HCT116 (cell line): Measurements from ENCODE around the gene TPP1. TPM values are rescaled to one million over a fixed set of nuclear protein-coding genes. Genes with fewer than 3 reads are reported as not detected.

Source experiments
- ATAC-seq: fragments of 200-7000 bp; cut with Tn5 transposase; 2 replicates; pipeline ENCODE4 v1.9.1; 2020; ENCODE audit warnings: mild to moderate bottlenecking, moderate library complexity
- BruUV-seq: library from RNA; stranded (reverse); fragments of 400-500 nt; replicated peaks from 2 replicates; lab custom pipeline; 2021; lab: Mats Ljungman, UMichigan
- CTCF ChIA-PET: fragments of 300-600 bp; sonication (Branson Sonifier 250); formaldehyde crosslinking; loops from one replicate; lab custom pipeline; 2021; ENCODE audit warnings: antibody characterized with exemption; lab: Charles Lee
- POLR2A ChIA-PET: fragments of 300-600, 350-600 bp; sonication (Branson Sonifier 250); formaldehyde crosslinking; loops from one replicate; lab custom pipeline; 2021; ENCODE audit warnings: antibody characterized with exemption; lab: Charles Lee
- RAD21 ChIA-PET, 2 experiments: fragments of 300-600 bp; sonication (Branson Sonifier 250); formaldehyde crosslinking; loops; one replicate each; lab custom pipeline; 2023; ENCODE audit warnings: low total read pairs in 2 of 2; ENCODE audit not compliant: uncharacterized antibody in 2 of 2, unreplicated experiment in 2 of 2, low non-redundant PET in 1 of 2; lab: Charles Lee
- DNase-seq: peaks from one replicate; pipeline ENCODE4 v3.0.0-alpha.2; 2010; ENCODE audit warnings: low read depth, low spot score
- H2AFZ ChIP-seq: fragments of 200-600 bp; shearing (Covaris generic), sonication (generic); 2 replicates; pipeline ENCODE4 v1.6.1; 2017; ENCODE audit warnings: low read depth, mixed run types, mixed read lengths, antibody characterized with exemption, low read length; ENCODE audit not compliant: poor library complexity, severe bottlenecking
- H3K27ac ChIP-seq: 2 replicates; pipeline ENCODE4 v1.5.1; 2012; ENCODE audit warnings: low read depth, low read length
- H3K27me3 ChIP-seq: fragments of 200-600 bp; sonication (generic); 2 replicates; pipeline ENCODE4 v1.6.1; 2016; ENCODE audit warnings: mixed run types, low read length, mixed read lengths; ENCODE audit not compliant: insufficient read depth
- H3K36me3 ChIP-seq, 2 experiments: fragments of 200-500 bp in 1 of 2; fragments of 200-600 bp in 1 of 2; sonication (Bioruptor generic) in 1 of 2; sonication (generic) in 1 of 2; 2 replicates each; pipeline versions ENCODE4 v1.5.1 to v1.6.1; 2014 to 2016; ENCODE audit warnings: low read length in 2 of 2, inconsistent platforms in 1 of 2, mixed read lengths in 1 of 2, mixed run types in 1 of 2; ENCODE audit not compliant: insufficient read depth in 2 of 2, control insufficient read depth in 1 of 2
- H3K4me1 ChIP-seq, 2 experiments: fragments of 200-600 bp in 1 of 2; sonication (generic) in 1 of 2; 2 replicates each; pipeline versions ENCODE4 v1.5.1 to v1.6.1; 2012 to 2017; ENCODE audit warnings: low read length in 2 of 2, inconsistent platforms in 1 of 2, mild to moderate bottlenecking in 1 of 2, mixed read lengths in 1 of 2, mixed run types in 1 of 2, moderate library complexity in 1 of 2; ENCODE audit not compliant: insufficient read depth in 2 of 2, control insufficient read depth in 1 of 2
- H3K4me2 ChIP-seq: fragments of 200-600 bp; sonication (generic); 2 replicates; pipeline ENCODE4 v1.6.1; 2017; ENCODE audit warnings: mixed run types, low read length, mixed read lengths
- H3K4me3 ChIP-seq, 2 experiments: fragments of 200-600 bp in 1 of 2; sonication (generic) in 1 of 2; replicated peaks in 1 of 2; 2 replicates each; pipeline ENCODE4 v1.5.1; 2011 to 2016; ENCODE audit warnings: low read length in 2 of 2, control low read depth in 1 of 2, low read depth in 1 of 2, mild to moderate bottlenecking in 1 of 2, mixed read lengths in 1 of 2, mixed run types in 1 of 2
- H3K79me2 ChIP-seq: fragments of 200-600 bp; sonication (generic); 2 replicates; pipeline ENCODE4 v1.6.1; 2017; ENCODE audit warnings: mild to moderate bottlenecking, mixed run types, low read length, moderate library complexity, mixed read lengths; ENCODE audit not compliant: insufficient read depth
- H3K9ac ChIP-seq: fragments of 200-600 bp; sonication (generic); 2 replicates; pipeline ENCODE4 v1.6.1; 2016; ENCODE audit warnings: low read length, mixed read lengths
- H3K9me2 ChIP-seq: fragments of 200-600 bp; sonication (generic), shearing (Covaris generic); 2 replicates; pipeline ENCODE4 v1.6.1; 2017; ENCODE audit warnings: mixed run types, mild to moderate bottlenecking, moderate library complexity; ENCODE audit not compliant: insufficient read depth
- H3K9me3 ChIP-seq, 2 experiments: fragments of 200-500 bp in 1 of 2; fragments of 200-600 bp in 1 of 2; sonication (Bioruptor generic) in 1 of 2; sonication (generic) in 1 of 2; 2 replicates each; pipeline ENCODE4 v1.6.1; 2014 to 2017; ENCODE audit warnings: low read length in 2 of 2, mixed read lengths in 2 of 2, inconsistent platforms in 1 of 2, low read depth in 1 of 2, mild to moderate bottlenecking in 1 of 2, mixed run types in 1 of 2, moderate library complexity in 1 of 2; ENCODE audit not compliant: control insufficient read depth in 1 of 2, insufficient read depth in 1 of 2
- H4K20me1 ChIP-seq: fragments of 200-600 bp; sonication (generic), shearing (Covaris generic); 2 replicates; pipeline ENCODE4 v1.6.1; 2017; ENCODE audit warnings: mixed run types, mild to moderate bottlenecking, moderate library complexity; ENCODE audit not compliant: insufficient read depth
- CBX3 ChIP-seq: IDR thresholded peaks from 2 replicates; pipeline ENCODE4 v1.6.1; 2012; ENCODE audit warnings: low read depth
- ELF1 ChIP-seq: IDR thresholded peaks from 2 replicates; pipeline ENCODE4 v1.6.1; 2012; ENCODE audit warnings: low read depth, borderline replicate concordance
- EZH2 ChIP-seq: fragments of 200-600 bp; sonication (generic); IDR thresholded peaks from 2 replicates; pipeline ENCODE4 v1.6.1; 2017; ENCODE audit warnings: antibody characterized with exemption, mixed run types
- EZH2phosphoT487 ChIP-seq: fragments of 200-600 bp; IDR thresholded peaks from 2 replicates; pipeline ENCODE4 v1.6.1; 2018; ENCODE audit warnings: antibody characterized with exemption, borderline replicate concordance
- FOSL1 ChIP-seq: IDR thresholded peaks from 2 replicates; pipeline ENCODE4 v1.6.1; 2012; ENCODE audit warnings: low read depth
- RAD21 ChIP-seq: IDR thresholded peaks from 2 replicates; pipeline ENCODE4 v1.6.1; 2012; ENCODE audit warnings: low read depth, mild to moderate bottlenecking
- SRF ChIP-seq: IDR thresholded peaks from 2 replicates; pipeline ENCODE4 v1.6.1; 2012; ENCODE audit warnings: low read depth
- intact Hi-C: fragments of 100-400 bp; cut with micrococcal nuclease; formaldehyde crosslinking; loops from 2 replicates; pipeline ENCODE4 v1.10.0; 2022
- total RNA-seq: library from RNA; stranded (reverse); gene quantifications from one replicate; pipeline ENCODE4 v1.2.1, GENCODE V29; 2021; ENCODE audit not compliant: unreplicated experiment
- TF ChIP-seq, protein P1 (sequence below), 3 experiments: fragments of 200-600 bp in 1 of 3; sonication (generic) in 1 of 3; IDR thresholded peaks in 2 of 3; conservative IDR thresholded peaks in 1 of 3; 2 replicates each; pipeline ENCODE4 v1.5.1; 2012 to 2017; ENCODE audit warnings: low read depth in 2 of 3, low read length in 2 of 3, antibody characterized with exemption in 1 of 3, borderline replicate concordance in 1 of 3, control low read depth in 1 of 3, mild to moderate bottlenecking in 1 of 3, mixed read lengths in 1 of 3, mixed run types in 1 of 3, moderate library complexity in 1 of 3; ENCODE audit not compliant: insufficient read depth in 1 of 3

TPP1 gene
- total RNA-seq, 1 experiment from 2014 or later, result 44.7 TPM

DNA sequence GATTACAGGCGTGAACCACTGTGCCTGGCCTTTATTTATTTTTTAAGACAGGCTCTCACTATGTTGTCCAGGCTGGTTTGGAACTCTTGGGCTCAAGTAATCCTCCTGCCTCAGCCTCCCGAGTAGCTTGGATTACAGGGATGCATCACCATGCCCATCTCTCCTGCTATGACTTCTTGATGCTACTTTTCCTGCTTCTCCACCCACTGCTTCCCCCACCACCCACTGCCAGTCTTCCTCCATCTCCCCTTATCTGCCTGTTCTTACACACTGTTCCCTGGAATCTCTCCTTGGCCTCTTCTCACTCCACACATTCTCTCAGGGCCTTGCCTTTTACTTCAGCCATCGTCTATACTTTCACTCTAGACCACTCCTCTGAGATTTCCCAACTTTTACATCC is 17.3 kb upstream of the TPP1 start:
- H3K9ac ChIP-seq, result no peak overlapping the region
- H3K9me2 ChIP-seq, result no peaks in the 10 kb centered on the region
- H2AFZ ChIP-seq, result no peak overlapping the region
- ATAC-seq (no peak), DNase-seq (no peak)
- ChIA-PET CTCF (no interaction called here), RAD21 (no interaction called here), POLR2A (no interaction called here)
- H3K4me2 ChIP-seq, result no peak overlapping the region
- TF ChIP-seq RAD21 (no peak), FOSL1 (no peak), CBX3 (no peak), EZH2 (no peak), ELF1 (no peak), EZH2phosphoT487 (no peak), SRF (no peak)
- TF ChIP-seq, protein P1, sequence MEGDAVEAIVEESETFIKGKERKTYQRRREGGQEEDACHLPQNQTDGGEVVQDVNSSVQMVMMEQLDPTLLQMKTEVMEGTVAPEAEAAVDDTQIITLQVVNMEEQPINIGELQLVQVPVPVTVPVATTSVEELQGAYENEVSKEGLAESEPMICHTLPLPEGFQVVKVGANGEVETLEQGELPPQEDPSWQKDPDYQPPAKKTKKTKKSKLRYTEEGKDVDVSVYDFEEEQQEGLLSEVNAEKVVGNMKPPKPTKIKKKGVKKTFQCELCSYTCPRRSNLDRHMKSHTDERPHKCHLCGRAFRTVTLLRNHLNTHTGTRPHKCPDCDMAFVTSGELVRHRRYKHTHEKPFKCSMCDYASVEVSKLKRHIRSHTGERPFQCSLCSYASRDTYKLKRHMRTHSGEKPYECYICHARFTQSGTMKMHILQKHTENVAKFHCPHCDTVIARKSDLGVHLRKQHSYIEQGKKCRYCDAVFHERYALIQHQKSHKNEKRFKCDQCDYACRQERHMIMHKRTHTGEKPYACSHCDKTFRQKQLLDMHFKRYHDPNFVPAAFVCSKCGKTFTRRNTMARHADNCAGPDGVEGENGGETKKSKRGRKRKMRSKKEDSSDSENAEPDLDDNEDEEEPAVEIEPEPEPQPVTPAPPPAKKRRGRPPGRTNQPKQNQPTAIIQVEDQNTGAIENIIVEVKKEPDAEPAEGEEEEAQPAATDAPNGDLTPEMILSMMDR (IDR thresholded peaks at IDR 0.05 in 2 of 3, conservative IDR thresholded peaks at IDR 0.05 in 1 of 3; ENCODE audit: borderline replicate concordance in 1 of 3, insufficient read depth in 1 of 3, low read depth in 2 of 3, low read length in 2 of 3), result no peak
- no peaks in the 10 kb centered on the region for H3K9me3 ChIP-seq
- BruUV-seq, result no TSS peak
- H3K4me3 ChIP-seq, result no peak overlapping the region
- no peak overlapping the region for H3K27ac ChIP-seq
- no peaks in the 10 kb centered on the region for H3K36me3 ChIP-seq
- no peaks in the 10 kb centered on the region for H3K79me2 ChIP-seq
- no peaks in the 10 kb centered on the region for H3K27me3 ChIP-seq
- H3K4me1 ChIP-seq, result peaks cover 6 to 14% of the 10 kb centered on the region in 2 experiments; a peak in 3 of 4 replicates
- intact Hi-C loops, result no loop called here
- no peaks in the 10 kb centered on the region for H4K20me1 ChIP-seq
